Measurements from ENCODE around the gene CCDC148. TPM values are rescaled to one million over a fixed set of nuclear protein-coding genes. Genes with fewer than 3 reads are reported as not detected.
"Not testable (repeated sequence)": the region's sequence is repeated elsewhere in the genome, so short reads cannot be mapped to it uniquely, and the experiment has no call there.

CCDC148 gene
- total RNA-seq, 1 donor from 2014 or later: 0.52 TPM

GRCh38 chr2:158484892-158485556, 28.5 kb upstream of the CCDC148 start:
- H3K4me3 ChIP-seq (ENCODE audit: low read length in 3 of 3): no peak overlapping the region
- no peak overlapping the region for H3K27ac ChIP-seq (ENCODE audit: low read depth, low read length)
- no peaks in the 10 kb centered on the region for H3K27me3 ChIP-seq (ENCODE audit: control insufficient read depth in 3 of 3, insufficient read depth in 3 of 3, low read length in 3 of 3)
- peaks cover 6 to 14% (median 9%) of the 10 kb centered on the region in 3 donors for H3K4me1 ChIP-seq (ENCODE audit: control insufficient read depth in 3 of 3, insufficient read depth in 3 of 3, low read length in 3 of 3)
- no peak overlapping the region for H3K9ac ChIP-seq (ENCODE audit: low read depth in 1 of 3, low read length in 3 of 3)
- no peaks in the 10 kb centered on the region for H3K9me3 ChIP-seq (ENCODE audit: control insufficient read depth in 3 of 3, low read length in 3 of 3)
- no peaks in the 10 kb centered on the region for H3K36me3 ChIP-seq (ENCODE audit: control insufficient read depth in 3 of 3, insufficient read depth in 3 of 3, low read length in 3 of 3)

- no peak overlapping the region for H3K27ac ChIP-seq (ENCODE audit: low read depth, low read length)
- peaks cover 0 to 9% (median 7%) of the 10 kb centered on the region in 3 donors for H3K4me1 ChIP-seq (ENCODE audit: control insufficient read depth in 3 of 3, insufficient read depth in 3 of 3, low read length in 3 of 3)
- no peaks in the 10 kb centered on the region for H3K36me3 ChIP-seq (ENCODE audit: control insufficient read depth in 3 of 3, insufficient read depth in 3 of 3, low read length in 3 of 3)
- no peak overlapping the region for H3K9ac ChIP-seq (ENCODE audit: low read depth in 1 of 3, low read length in 3 of 3)
- no peaks in the 10 kb centered on the region for H3K9me3 ChIP-seq (ENCODE audit: control insufficient read depth in 3 of 3, low read length in 3 of 3)
- no peak overlapping the region for H3K4me3 ChIP-seq (ENCODE audit: low read length in 3 of 3)
- no peaks in the 10 kb centered on the region for H3K27me3 ChIP-seq (ENCODE audit: control insufficient read depth in 3 of 3, insufficient read depth in 3 of 3, low read length in 3 of 3)
These were observed 26.0 kb upstream of the CCDC148 start for GRCh38 chr2:158482594-158482993.

GRCh38 chr2:158481116-158481515, 24.6 kb upstream of the CCDC148 start:
- Histone ChIP-seq H3K4me3 (ENCODE audit: low read length in 3 of 3) (no peak overlapping the region), H3K27ac (ENCODE audit: low read depth, low read length) (no peak overlapping the region), H3K9ac (ENCODE audit: low read depth in 1 of 3, low read length in 3 of 3) (no peak overlapping the region), H3K4me1 (ENCODE audit: control insufficient read depth in 3 of 3, insufficient read depth in 3 of 3, low read length in 3 of 3) (peaks cover 0 to 3% (median 0%) of the 10 kb centered on the region in 3 donors), H3K27me3 (ENCODE audit: control insufficient read depth in 3 of 3, insufficient read depth in 3 of 3, low read length in 3 of 3) (no peaks in the 10 kb centered on the region), H3K9me3 (ENCODE audit: control insufficient read depth in 3 of 3, low read length in 3 of 3) (no peaks in the 10 kb centered on the region), H3K36me3 (ENCODE audit: control insufficient read depth in 3 of 3, insufficient read depth in 3 of 3, low read length in 3 of 3) (no peaks in the 10 kb centered on the region)

- no peaks in the 10 kb centered on the region for H3K27me3 ChIP-seq (ENCODE audit: control insufficient read depth in 3 of 3, insufficient read depth in 3 of 3, low read length in 3 of 3)
- H3K27ac ChIP-seq (ENCODE audit: low read depth, low read length): no peak overlapping the region
- H3K9me3 ChIP-seq (ENCODE audit: control insufficient read depth in 3 of 3, low read length in 3 of 3): no peaks in the 10 kb centered on the region
- H3K4me3 ChIP-seq (ENCODE audit: low read length in 3 of 3): no peak overlapping the region
- no peaks in the 10 kb centered on the region for H3K36me3 ChIP-seq (ENCODE audit: control insufficient read depth in 3 of 3, insufficient read depth in 3 of 3, low read length in 3 of 3)
- H3K4me1 ChIP-seq (ENCODE audit: control insufficient read depth in 3 of 3, insufficient read depth in 3 of 3, low read length in 3 of 3): no peaks in the 10 kb centered on the region
- H3K9ac ChIP-seq (ENCODE audit: low read depth in 1 of 3, low read length in 3 of 3): no peak overlapping the region
These were observed 22.3 kb upstream of the CCDC148 start for GRCh38 chr2:158478816-158479215.

GRCh38 chr2:158478237-158478636, 21.7 kb upstream of the CCDC148 start:
- H3K4me1 ChIP-seq (ENCODE audit: control insufficient read depth in 3 of 3, insufficient read depth in 3 of 3, low read length in 3 of 3): no peaks in the 10 kb centered on the region
- no peaks in the 10 kb centered on the region for H3K36me3 ChIP-seq (ENCODE audit: control insufficient read depth in 3 of 3, insufficient read depth in 3 of 3, low read length in 3 of 3)
- H3K9me3 ChIP-seq (ENCODE audit: control insufficient read depth in 3 of 3, low read length in 3 of 3): no peaks in the 10 kb centered on the region
- no peaks in the 10 kb centered on the region for H3K27me3 ChIP-seq (ENCODE audit: control insufficient read depth in 3 of 3, insufficient read depth in 3 of 3, low read length in 3 of 3)
- no peak overlapping the region for H3K4me3 ChIP-seq (ENCODE audit: low read length in 3 of 3)
- H3K27ac ChIP-seq (ENCODE audit: low read depth, low read length): no peak overlapping the region
- H3K9ac ChIP-seq (ENCODE audit: low read depth in 1 of 3, low read length in 3 of 3): no peak overlapping the region

GRCh38 chr2:158477202-158477601, 20.6 kb upstream of the CCDC148 start:
- Histone ChIP-seq H3K9me3 (ENCODE audit: control insufficient read depth in 3 of 3, low read length in 3 of 3) (no peaks in the 10 kb centered on the region), H3K27ac (ENCODE audit: low read depth, low read length) (no peak overlapping the region), H3K4me1 (ENCODE audit: control insufficient read depth in 3 of 3, insufficient read depth in 3 of 3, low read length in 3 of 3) (no peaks in the 10 kb centered on the region), H3K9ac (ENCODE audit: low read depth in 1 of 3, low read length in 3 of 3) (no peak overlapping the region), H3K36me3 (ENCODE audit: control insufficient read depth in 3 of 3, insufficient read depth in 3 of 3, low read length in 3 of 3) (no peaks in the 10 kb centered on the region), H3K27me3 (ENCODE audit: control insufficient read depth in 3 of 3, insufficient read depth in 3 of 3, low read length in 3 of 3) (no peaks in the 10 kb centered on the region), H3K4me3 (ENCODE audit: low read length in 3 of 3) (no peak overlapping the region)

- not testable (repeated sequence) for H3K27ac ChIP-seq (ENCODE audit: low read depth, low read length); H3K9me3 ChIP-seq (ENCODE audit: control insufficient read depth in 3 of 3, low read length in 3 of 3); H3K27me3 ChIP-seq (ENCODE audit: control insufficient read depth in 3 of 3, insufficient read depth in 3 of 3, low read length in 3 of 3); H3K36me3 ChIP-seq (ENCODE audit: control insufficient read depth in 3 of 3, insufficient read depth in 3 of 3, low read length in 3 of 3); H3K9ac ChIP-seq (ENCODE audit: low read depth in 1 of 3, low read length in 3 of 3); H3K4me1 ChIP-seq (ENCODE audit: control insufficient read depth in 3 of 3, insufficient read depth in 3 of 3, low read length in 3 of 3); H3K4me3 ChIP-seq (ENCODE audit: low read length in 3 of 3)
These were observed 18.0 kb upstream of the CCDC148 start for GRCh38 chr2:158474526-158475011.

- Histone ChIP-seq H3K27me3 (ENCODE audit: control insufficient read depth in 3 of 3, insufficient read depth in 3 of 3, low read length in 3 of 3) (no peaks in the 10 kb centered on the region), H3K4me1 (ENCODE audit: control insufficient read depth in 3 of 3, insufficient read depth in 3 of 3, low read length in 3 of 3) (no peaks in the 10 kb centered on the region), H3K9me3 (ENCODE audit: control insufficient read depth in 3 of 3, low read length in 3 of 3) (no peaks in the 10 kb centered on the region), H3K4me3 (ENCODE audit: low read length in 3 of 3) (no peak overlapping the region), H3K9ac (ENCODE audit: low read depth in 1 of 3, low read length in 3 of 3) (no peak overlapping the region), H3K36me3 (ENCODE audit: control insufficient read depth in 3 of 3, insufficient read depth in 3 of 3, low read length in 3 of 3) (no peaks in the 10 kb centered on the region), H3K27ac (ENCODE audit: low read depth, low read length) (no peak overlapping the region)
These were observed 17.3 kb upstream of the CCDC148 start for GRCh38 chr2:158473719-158474392.

- H3K27ac ChIP-seq (ENCODE audit: low read depth, low read length); H3K9ac ChIP-seq (ENCODE audit: low read depth in 1 of 3, low read length in 3 of 3); H3K9me3 ChIP-seq (ENCODE audit: control insufficient read depth in 3 of 3, low read length in 3 of 3); H3K27me3 ChIP-seq (ENCODE audit: control insufficient read depth in 3 of 3, insufficient read depth in 3 of 3, low read length in 3 of 3); H3K36me3 ChIP-seq (ENCODE audit: control insufficient read depth in 3 of 3, insufficient read depth in 3 of 3, low read length in 3 of 3); H3K4me3 ChIP-seq (ENCODE audit: low read length in 3 of 3); H3K4me1 ChIP-seq (ENCODE audit: control insufficient read depth in 3 of 3, insufficient read depth in 3 of 3, low read length in 3 of 3): not testable (repeated sequence)
These were observed 16.7 kb upstream of the CCDC148 start for GRCh38 chr2:158473300-158473699.

- not testable (repeated sequence) for H3K27ac ChIP-seq (ENCODE audit: low read depth, low read length); H3K9me3 ChIP-seq (ENCODE audit: control insufficient read depth in 3 of 3, low read length in 3 of 3); H3K4me1 ChIP-seq (ENCODE audit: control insufficient read depth in 3 of 3, insufficient read depth in 3 of 3, low read length in 3 of 3); H3K9ac ChIP-seq (ENCODE audit: low read depth in 1 of 3, low read length in 3 of 3); H3K36me3 ChIP-seq (ENCODE audit: control insufficient read depth in 3 of 3, insufficient read depth in 3 of 3, low read length in 3 of 3); H3K27me3 ChIP-seq (ENCODE audit: control insufficient read depth in 3 of 3, insufficient read depth in 3 of 3, low read length in 3 of 3); H3K4me3 ChIP-seq (ENCODE audit: low read length in 3 of 3)
These were observed 16.3 kb upstream of the CCDC148 start for GRCh38 chr2:158472829-158473228.
